Measurements from ENCODE around the gene BZW1.
A peak's percentile ranks its signal among the peaks of the same experiment; 100 is the strongest.
"Not testable (repeated sequence)": the region's sequence is repeated elsewhere in the genome, so short reads cannot be mapped to it uniquely, and the experiment has no call there.

Gene BZW1

DNA sequence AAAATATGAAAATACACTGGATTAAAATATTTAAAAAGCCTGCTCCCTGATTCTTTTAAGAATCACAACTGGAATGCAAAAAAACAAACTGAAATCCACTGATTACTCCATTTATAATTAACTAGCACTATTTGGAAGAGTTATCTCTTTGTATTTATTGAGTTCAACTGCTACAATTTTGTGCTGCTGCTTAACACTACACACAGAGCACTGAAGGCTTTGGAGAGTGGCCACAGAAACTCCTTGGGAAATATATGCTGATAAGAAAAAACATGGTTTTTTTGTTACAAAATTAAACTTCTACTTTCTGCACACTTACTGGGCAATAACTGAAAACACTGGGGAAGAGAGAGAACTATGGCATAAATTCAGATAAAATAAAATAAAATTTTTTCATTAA is 19.8 kb upstream of the BZW1 start:
- DNase-seq (ENCODE audit: low read depth), result no peak

DNA sequence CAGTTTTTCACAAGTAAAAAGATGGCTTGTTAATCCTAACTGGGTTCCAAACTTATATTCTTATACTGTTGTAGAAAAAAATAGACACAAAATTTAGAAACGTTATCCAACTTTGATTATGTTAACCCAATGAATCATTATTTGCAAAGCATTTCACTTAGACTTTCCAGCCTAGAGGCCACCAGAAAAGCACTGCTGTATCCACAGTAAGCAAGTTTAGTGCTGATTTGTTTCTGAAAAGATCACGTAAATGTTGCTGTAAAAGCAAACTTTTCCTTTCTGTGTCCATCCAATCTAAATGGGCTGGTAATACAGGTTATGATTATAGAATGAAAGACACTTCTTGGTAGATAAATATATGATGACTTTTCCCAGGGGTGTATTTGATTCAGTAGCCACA is 17.6 kb upstream of the BZW1 start:
- DNase-seq (ENCODE audit: low read depth), result no peak

DNA sequence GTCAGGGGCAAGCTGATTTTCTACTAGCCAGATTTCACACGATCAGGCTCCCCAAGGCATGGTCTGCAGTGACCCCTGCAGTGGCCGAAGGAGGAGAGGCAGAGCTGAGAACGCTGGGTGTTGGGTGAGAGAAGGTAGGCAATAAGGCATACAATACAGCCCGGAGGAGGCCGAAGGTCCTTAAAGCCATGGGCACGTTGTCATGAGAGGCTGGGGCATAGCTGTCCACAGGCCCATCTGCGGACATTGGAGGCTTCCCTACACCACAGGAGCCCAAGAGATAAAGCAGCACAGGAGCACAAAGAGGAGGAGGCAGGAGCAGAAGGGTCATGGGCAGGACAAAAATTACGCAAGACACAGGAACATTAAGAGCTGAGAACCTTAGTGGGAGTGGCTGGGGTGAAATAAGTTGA is 16.7 kb upstream of the BZW1 start:
- no peak for DNase-seq (ENCODE audit: low read depth)

DNA sequence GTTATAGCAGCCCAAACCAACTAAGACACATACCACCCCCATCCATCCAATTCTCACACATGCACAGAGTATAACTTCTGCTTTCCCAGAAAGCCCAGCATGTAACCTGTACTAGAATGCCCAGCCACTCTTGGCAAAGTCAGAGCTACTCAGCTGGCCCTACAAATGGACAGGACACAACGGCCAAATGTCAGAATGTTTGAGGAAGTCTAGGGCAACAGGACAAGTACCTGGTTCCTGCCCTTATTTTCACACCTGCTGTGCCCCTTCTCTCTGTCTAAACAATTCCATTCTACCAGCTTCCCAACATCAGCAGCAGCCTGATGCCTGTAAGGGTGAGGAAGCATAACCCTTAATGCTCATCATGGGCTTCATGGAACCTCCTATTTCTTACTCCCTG is 15.1 kb upstream of the BZW1 start:
- no peak for DNase-seq (ENCODE audit: low read depth)

DNA sequence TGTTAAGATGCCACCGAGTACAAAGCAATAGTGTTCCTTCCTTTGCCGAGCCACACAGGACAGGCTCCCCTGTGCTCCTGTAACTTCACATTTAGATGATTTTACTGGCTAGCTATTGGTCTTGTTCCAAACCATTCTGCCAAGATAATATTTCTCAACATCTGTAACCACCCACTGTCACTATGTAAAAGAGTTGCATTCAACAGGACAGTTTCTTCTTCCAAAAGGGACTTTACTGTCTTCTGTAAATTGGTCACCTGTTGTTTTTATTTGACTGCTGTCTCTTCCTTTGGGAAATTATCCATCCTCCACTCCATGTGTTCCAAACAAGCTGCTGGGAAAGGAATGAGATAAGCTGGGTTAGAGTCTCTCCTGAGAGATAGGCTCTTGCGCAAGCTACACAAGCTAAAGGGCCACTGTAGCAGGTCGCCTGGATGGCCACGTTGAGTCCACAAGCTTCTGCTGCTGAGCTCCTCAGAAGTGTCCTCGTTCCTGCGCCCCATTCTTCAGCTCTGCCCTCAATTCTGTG is 14.4 kb upstream of the BZW1 start:
- DNase-seq (ENCODE audit: low read depth), result no peak

DNA sequence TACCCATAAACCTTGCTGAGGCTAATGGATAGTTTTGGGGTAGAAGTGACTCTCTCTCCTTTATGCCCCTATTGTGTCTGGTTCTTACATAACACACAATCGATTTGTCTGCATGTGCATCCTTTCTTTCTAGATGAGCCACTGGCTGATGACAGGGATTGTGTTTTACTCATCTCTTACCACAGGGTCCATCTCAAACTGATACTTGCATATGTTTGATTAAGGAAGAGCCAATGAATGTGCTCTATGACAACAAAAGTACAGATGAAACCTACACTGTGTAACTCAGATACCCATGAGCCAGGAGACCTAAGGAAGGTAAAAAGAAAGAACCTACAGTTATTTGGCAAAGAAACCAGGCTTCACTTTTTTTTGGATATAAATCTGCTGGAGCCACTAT is 13.2 kb upstream of the BZW1 start:
- no peak for DNase-seq (ENCODE audit: low read depth)

DNA sequence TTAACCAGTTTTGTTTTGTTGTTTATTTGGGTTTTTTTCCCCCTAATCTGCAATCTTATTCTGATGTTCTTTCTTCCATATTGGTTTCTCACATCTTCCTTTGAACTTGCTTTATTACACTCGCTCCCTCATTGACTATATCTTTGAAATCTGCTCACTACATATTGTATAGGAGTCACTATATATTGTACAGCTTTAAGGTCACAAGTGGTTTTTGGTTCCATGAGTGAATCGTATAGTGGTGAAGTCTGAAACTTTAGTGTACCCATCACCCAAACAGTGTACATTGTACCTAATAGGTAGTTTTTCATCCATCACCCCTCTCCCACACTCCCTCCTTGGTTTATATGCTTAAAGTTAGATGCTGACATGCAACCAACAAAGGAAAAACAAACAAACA is 11.3 kb upstream of the BZW1 start:
- no peak for DNase-seq (ENCODE audit: low read depth)

DNA sequence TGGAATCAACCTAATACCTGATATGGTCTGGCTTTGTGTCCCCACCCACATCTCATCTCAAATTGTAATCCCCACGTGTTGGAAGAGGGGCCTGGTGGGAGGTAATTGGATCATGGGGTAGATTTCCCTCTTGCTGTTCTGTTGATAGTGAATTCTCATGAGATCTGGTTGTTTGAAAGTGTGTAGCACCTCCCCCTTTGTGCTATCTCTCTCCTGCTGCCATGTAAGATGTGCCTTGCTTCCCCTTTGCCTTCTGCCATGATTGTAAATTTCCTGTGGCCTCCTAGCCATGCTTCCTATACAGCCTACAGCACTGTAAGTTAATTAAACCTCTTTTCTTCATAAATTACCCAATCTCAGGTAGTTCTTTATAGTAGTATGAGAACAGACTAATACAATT is 10.3 kb upstream of the BZW1 start:
- not testable (repeated sequence) for DNase-seq (ENCODE audit: low read depth)

DNA sequence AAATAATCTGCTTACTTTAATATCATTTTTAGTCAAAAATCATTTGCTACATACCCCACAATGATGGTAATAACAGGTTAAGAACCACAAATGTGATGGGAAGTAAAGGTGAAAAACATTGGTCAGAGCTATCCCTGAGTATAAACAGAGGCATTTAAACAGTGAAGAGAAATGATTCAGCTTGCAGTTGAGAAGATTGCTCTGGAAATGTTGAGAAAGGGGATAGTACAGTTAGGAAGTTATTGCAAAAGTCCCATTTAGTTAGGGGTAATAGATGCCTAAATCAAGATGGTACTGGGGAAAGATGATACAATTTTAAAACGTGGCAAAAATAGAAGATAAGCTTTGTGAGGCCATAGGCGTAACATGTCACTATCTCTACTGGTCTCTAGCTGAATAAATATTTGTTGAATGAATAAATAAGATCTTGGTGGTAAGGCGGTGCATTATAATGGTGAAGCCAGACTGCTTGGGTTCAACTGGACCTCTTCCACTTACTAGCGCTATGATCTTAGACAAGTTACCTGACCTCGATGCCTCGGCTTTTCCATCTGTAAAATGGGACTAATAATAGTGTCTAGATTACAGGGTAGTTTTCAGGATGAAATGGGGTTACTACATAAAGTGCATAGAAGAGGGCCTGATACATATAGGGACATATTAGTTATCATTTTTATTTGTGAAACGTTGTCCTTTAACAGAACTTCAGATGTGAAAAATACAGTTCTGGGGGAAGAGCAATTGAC is 2.0 kb upstream of the BZW1 start:
- DNase-seq (ENCODE audit: low read depth), result no peak

DNA sequence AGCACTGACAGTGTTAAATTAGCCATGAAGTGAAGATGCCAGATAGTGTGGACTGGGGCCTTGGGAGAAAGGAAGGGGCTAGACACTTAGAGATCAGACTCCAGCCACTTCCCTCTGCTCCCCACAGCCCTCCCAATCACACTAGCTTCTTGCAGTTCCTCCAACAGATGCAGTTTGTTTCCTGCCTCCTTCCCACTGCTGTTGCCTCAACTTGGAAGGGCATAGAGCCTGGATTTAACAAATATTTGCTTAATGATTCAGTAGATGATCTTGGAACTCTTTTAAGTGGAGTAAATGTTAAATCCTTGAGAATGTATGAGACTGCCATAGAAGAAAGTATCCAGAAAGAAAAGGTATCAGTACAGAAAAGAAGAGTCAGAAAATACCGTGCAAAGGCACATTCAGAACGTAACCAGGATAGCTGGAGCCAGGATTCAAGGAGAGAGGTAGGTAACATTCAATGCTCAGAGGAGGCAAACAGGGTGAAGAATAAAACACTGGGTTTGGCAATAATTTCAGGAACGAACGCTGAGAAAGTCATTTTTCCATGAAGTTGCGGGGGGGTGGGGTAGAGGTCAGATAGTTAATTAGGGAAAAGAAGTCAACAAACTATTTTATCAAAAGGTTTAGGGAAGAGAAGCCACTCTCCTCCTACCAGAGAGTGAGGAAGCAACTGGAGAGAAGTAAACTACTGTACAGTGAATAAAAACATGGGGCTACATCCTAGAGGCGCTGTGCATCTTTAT is 1.3 kb upstream of the BZW1 start:
- no peak for DNase-seq (ENCODE audit: low read depth)

DNA sequence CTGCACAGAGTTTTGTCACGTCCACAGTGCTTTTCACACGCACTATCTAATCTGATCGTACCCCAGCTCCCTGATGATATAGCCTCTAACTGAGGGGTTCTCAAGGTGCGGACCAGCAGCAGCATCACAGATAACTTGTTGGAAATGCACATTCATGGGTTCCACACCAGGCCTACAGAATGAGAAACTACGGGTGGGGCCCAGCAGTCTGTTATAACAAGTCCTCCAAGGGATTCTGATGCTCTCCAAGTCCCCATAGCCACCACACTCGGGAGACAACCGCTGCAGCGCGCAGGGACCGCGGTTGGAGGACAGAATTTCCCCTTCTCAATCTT is 745 bp upstream of the BZW1 start:
- DNase-seq (ENCODE audit: low read depth), result no peak

DNA sequence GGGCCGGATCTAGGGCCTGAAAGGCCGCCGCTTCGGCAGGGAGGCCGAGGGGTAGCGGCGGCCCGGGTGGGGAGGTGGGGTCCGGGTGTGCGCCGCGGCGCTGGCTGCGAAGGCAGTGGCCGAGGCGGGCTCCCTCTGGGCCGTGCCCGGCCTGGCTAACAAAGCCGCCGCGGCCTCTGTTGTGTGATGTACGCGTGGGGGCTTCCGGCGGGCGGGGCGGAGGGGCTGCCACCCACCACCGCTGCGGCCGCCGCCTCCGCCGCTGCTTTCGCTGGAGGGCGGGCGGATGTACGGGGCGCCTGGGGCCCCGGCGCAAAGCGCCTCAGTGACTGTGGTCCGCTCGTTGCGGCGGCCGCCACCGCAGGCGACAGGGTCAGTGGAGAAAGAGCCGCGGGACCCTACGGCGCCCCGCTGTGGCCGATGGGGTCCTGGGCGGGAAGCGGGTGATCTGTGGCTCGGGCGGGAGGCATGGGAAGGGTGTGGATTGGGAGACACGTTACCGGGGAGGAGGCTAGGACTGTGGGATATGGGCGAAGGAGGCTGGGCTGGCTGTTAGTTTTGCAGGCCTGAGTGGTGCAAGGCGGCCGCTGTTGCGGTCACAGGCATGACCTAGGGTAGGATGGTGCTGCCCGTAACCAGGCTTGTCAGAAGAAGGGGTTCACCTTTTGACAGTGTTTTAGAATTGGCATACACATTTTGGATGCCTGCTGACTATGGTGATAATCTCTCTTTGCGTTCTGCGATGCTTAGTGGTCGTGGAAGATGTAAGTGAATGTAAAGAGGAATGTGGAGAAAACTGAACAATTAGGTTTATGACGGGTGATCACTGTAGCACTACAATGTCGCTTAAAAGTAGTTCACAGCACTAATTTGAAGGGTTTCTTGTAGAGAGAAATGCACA is 662 bp downstream of the BZW1 start:
- peak; percentile 33 for DNase-seq (ENCODE audit: low read depth)

DNA sequence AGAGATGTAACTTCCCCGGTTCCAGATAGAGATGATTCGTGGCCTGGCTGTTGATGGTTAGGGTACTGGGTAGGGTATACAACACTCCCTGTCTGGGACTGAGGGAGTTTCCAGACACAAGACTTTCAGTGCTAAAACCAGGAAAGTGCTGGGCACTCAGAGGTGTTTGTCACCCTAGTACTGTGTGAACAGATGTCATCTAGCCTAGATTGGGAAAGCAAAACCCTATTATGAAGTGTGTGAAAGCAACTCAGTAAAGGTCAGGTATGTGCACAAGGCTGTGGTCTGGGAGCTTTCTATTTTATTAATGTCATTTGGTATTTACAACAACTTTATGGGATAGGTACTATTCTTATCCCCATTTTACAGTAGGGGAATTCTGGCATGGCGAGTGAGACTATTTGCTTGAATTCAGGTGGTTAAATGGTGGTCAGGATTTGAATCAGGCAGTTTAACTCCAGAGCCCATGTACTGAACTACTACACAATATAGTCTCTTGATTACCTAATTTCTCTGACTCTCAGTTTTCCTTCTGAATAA is 2.6 kb downstream of the BZW1 start:
- DNase-seq (ENCODE audit: low read depth), result no peak

DNA sequence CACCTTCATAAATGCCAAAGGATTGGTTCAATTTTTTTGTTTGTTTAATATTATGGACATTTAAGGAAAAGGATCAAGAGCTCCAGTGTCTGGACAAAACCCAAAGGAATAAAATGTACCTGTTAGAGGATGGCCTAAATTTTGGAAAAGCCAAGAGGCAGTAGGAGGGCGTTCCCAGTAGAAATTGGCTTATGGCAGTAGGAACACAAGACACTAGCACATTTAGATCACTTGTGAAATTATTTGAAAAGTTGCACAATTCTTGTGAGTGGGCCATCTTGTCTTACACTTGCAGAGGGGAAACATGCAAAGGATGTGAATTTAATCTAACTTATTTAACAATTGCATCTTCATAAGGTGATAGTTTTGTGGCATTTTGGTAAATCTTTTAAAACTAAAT is 3.2 kb downstream of the BZW1 start:
- DNase-seq (ENCODE audit: low read depth), result no peak

DNA sequence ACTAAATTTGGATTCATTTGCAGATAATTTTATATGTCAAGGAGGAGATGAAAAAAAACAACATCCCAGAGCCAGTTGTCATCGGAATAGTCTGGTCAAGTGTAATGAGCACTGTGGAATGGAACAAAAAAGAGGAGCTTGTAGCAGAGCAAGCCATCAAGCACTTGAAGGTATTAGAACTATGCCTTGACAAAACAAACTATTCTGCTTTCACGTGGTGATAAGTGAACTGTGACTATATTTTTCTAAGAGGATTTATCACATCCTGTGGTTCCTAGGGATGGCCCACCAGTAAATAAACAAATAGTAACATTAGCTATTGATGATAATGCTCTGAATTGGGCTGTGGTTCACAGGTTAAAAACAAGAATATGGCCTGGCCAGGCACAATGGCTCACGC is 7.0 kb downstream of the BZW1 start:
- not testable (repeated sequence) for DNase-seq (ENCODE audit: low read depth)

DNA sequence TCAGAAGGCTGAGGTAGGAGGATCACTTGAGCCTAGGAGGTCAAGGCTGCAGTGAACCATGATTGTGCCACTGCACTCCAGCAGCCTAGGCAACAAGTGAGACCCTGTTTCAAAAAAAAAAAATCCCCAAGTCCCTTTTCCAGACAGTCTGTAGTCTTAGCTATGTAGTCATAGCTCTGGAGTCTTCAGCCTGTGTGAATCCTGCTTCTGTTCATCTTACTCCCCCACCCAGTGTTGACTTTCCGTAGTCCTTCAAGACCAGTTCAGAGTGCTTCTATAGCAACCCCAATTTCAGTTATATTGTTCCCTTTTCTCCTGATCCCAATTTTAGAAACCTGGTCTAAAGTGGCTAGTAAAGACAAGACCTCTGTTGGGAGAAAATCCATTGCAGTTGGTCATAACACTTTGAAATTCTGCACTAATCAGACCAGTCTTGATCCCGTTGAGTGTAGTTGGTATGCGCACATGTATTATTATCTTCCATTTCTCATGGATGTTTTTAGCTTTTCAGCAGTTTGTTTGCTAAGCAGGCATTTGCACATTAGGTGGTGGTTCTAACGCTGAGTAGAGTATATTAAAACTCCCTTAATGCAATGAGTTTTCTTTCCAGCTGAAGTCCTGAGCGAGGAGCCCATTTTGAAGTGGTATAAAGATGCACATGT is 9.0 kb downstream of the BZW1 start:
- no peak for DNase-seq (ENCODE audit: low read depth)

DNA sequence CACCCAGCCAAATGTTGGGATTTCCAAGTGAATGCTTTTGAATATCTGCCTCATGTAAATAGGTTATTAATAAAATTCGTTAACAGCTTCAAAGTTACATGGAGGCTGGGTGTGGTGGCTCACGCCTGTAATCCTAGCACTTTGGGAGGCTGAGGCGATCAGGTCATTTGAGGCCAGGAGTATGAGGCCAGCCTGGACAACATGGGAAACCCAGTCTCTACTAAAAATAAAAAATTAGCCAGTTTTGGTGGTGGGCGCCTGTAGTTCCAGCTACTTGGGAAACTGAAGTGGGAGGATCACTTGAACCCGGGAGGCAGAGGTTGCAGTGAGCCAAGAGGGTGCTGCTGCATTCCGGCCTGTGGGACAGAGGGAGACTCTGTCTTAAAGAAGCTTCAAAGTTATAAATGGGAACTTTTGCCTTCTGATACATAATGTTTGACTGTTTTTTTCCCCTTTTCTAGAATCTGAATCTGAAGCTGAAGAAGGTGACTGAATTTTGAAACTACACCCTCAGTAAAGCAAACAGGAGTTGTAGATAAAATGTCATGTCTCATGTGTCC is 10.1 kb downstream of the BZW1 start:
- no peak for DNase-seq (ENCODE audit: low read depth)

DNA sequence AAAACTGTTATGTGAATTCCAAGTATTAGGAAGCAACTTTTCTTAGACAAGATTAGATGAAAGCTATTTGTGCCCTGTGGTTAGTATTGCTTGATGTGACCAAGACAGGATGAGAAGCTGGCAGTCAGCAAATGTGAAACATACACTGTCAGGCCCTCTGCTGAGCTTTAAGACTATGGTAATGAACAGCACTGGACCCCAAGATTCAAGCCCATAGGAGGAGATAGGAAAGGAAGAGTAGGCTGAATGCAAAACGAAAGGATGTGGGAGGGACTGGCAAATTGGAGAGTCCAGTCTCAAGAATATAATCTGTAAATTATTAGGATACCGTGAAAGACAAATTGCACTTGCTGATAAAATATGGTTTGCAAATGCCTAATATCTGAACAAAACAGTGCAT is 16.4 kb downstream of the BZW1 start:
- no peak for DNase-seq (ENCODE audit: low read depth)

DNA sequence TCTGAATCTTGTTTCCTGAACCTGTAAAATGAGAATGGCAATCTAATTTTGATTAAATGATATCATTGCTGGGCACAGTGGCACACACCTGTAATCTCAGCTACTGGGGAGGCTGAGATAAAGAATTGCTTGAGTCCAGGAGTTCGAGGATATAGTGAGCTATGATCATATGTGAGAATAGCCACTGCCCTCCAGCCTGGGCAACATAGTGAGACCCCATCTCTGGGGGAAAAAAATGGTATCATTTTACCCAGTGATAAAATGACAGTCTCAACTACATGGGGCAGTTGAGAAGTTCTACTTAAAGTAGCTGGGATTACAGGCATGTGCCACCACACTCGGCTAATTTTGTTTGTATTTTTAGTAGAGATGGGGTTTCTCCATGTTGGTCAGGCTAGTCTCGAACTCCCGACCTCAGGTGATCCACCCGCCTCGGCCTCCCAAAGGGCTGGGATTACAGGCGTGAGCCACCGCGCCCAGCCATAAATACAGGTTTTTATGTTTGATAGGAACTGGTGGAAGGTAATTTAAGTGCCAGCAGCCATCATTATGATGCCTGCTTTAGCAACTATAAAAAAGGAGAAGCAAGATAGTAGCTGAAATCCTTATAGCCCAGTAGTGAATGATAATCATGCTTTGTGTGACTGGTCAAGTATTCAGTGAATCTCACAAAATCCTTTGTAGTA is 17.0 kb downstream of the BZW1 start:
- DNase-seq (ENCODE audit: low read depth), result no peak

DNA sequence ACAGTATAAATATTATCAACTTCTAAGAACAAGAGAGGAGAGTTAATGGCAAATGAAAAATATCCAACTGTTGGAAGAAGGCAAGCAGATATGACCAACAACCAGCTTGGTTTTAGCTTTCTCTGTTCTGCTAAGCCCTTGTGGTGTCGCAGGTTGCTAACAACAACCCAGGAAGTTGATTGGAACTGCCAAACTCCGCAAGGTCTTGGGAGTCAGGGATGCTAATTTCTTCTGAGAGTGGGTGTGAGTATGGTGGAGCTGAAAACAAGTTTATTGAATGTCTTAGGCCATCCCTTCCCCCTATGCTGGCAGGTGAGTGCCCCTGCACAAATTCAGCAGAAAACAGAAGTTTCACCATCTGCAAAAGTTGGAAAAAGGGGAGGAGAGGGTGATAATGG is 17.5 kb downstream of the BZW1 start:
- no peak for DNase-seq (ENCODE audit: low read depth)

DNA sequence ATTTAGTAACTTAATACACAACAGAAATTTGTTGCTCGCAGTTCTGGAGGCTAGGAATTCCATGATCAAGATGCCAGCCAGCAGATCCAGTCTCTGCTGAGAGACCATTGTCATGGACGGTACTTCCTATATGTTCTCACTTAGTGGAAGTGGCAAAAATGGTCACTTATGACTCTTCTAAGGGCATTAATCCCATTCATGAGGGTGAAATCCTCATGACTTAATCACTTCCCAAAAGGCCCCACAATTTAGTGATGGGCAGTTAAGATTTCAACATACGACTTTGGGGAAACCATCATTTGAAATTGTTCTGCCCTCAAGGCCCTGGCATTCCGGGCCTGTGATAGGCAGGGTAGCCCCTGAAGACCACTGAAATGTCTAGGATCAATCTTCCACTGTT is 23.0 kb downstream of the BZW1 start:
- no peak for DNase-seq (ENCODE audit: low read depth)
